HL-60 (cell line): Measurements from ENCODE around the gene YWHAQ.

ENCODE experiments used
- GABPA ChIP-seq: IDR thresholded peaks from 2 replicates; pipeline ENCODE4 v1.6.1; 2012; ENCODE audit warnings: low read depth
- POLR2AphosphoS5 ChIP-seq: IDR thresholded peaks from 2 replicates; pipeline ENCODE4 v1.6.1; 2012; ENCODE audit warnings: low read depth
- TF ChIP-seq, protein P1 (sequence below): IDR thresholded peaks from one replicate; pipeline ENCODE4 v1.5.1; 2011; ENCODE audit warnings: low read length, control low read depth, inconsistent platforms; ENCODE audit not compliant: insufficient read depth

- TF ChIP-seq GABPA (no peak), POLR2AphosphoS5 (no peak)
- TF ChIP-seq, protein P1, sequence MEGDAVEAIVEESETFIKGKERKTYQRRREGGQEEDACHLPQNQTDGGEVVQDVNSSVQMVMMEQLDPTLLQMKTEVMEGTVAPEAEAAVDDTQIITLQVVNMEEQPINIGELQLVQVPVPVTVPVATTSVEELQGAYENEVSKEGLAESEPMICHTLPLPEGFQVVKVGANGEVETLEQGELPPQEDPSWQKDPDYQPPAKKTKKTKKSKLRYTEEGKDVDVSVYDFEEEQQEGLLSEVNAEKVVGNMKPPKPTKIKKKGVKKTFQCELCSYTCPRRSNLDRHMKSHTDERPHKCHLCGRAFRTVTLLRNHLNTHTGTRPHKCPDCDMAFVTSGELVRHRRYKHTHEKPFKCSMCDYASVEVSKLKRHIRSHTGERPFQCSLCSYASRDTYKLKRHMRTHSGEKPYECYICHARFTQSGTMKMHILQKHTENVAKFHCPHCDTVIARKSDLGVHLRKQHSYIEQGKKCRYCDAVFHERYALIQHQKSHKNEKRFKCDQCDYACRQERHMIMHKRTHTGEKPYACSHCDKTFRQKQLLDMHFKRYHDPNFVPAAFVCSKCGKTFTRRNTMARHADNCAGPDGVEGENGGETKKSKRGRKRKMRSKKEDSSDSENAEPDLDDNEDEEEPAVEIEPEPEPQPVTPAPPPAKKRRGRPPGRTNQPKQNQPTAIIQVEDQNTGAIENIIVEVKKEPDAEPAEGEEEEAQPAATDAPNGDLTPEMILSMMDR: no peak
These were observed 35.1 kb upstream of the YWHAQ start for GRCh38 chr2:9665898-9666297.
